Measurements from ENCODE around the gene VSTM5.

DNA sequence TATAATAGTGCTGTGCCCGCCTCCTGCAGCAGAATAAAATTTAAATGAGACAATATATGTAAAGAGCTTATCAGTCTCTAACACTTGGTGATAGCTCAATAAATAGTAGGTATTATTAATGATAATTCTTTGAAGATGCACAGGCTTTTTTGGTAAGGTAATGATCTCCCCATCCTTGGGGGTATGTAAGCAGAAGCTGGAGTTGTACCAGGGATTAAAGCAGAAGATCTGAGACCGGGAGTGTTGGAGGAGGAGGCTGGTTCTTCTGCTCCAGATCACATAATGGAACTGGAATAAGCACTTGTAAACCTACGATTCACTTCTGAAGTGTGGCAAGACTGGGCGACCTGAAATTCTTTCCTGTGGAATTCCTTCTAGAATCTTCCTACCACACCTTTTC is 8.4 kb downstream of the VSTM5 start:
- TF ChIP-seq POLR2A (IDR thresholded peaks at IDR 0.05; ENCODE audit: low read length) (no peak), GATA1 (IDR thresholded peaks at IDR 0.05; ENCODE audit: low read depth, low read length) (no peak)

All from erythroblast (primary cell).